HCT116 (cell line): ENCODE results near the gene FBXO42. TPM values are rescaled to one million over a fixed set of nuclear protein-coding genes. Genes with fewer than 3 reads are reported as not detected.

Experiments
- ATAC-seq: fragments of 200-7000 bp; cut with Tn5 transposase; 2 replicates; pipeline ENCODE4 v1.9.1; 2020; ENCODE audit warnings: mild to moderate bottlenecking, moderate library complexity
- BruUV-seq: library from RNA; stranded (reverse); fragments of 400-500 nt; replicated peaks from 2 replicates; lab custom pipeline; 2021; lab: Mats Ljungman, UMichigan
- CTCF ChIA-PET: fragments of 300-600 bp; sonication (Branson Sonifier 250); formaldehyde crosslinking; loops from one replicate; lab custom pipeline; 2021; ENCODE audit warnings: antibody characterized with exemption; lab: Charles Lee
- POLR2A ChIA-PET: fragments of 300-600, 350-600 bp; sonication (Branson Sonifier 250); formaldehyde crosslinking; loops from one replicate; lab custom pipeline; 2021; ENCODE audit warnings: antibody characterized with exemption; lab: Charles Lee
- RAD21 ChIA-PET, 2 experiments: fragments of 300-600 bp; sonication (Branson Sonifier 250); formaldehyde crosslinking; loops; one replicate each; lab custom pipeline; 2023; ENCODE audit warnings: low total read pairs in 2 of 2; ENCODE audit not compliant: uncharacterized antibody in 2 of 2, unreplicated experiment in 2 of 2, low non-redundant PET in 1 of 2; lab: Charles Lee
- DNase-seq: peaks from one replicate; pipeline ENCODE4 v3.0.0-alpha.2; 2010; ENCODE audit warnings: low read depth, low spot score
- H2AFZ ChIP-seq: fragments of 200-600 bp; shearing (Covaris generic), sonication (generic); 2 replicates; pipeline ENCODE4 v1.6.1; 2017; ENCODE audit warnings: low read depth, mixed run types, mixed read lengths, antibody characterized with exemption, low read length; ENCODE audit not compliant: poor library complexity, severe bottlenecking
- H3K27ac ChIP-seq: 2 replicates; pipeline ENCODE4 v1.5.1; 2012; ENCODE audit warnings: low read depth, low read length
- H3K27me3 ChIP-seq: fragments of 200-600 bp; sonication (generic); 2 replicates; pipeline ENCODE4 v1.6.1; 2016; ENCODE audit warnings: mixed run types, low read length, mixed read lengths; ENCODE audit not compliant: insufficient read depth
- H3K36me3 ChIP-seq, 2 experiments: fragments of 200-500 bp in 1 of 2; fragments of 200-600 bp in 1 of 2; sonication (Bioruptor generic) in 1 of 2; sonication (generic) in 1 of 2; 2 replicates each; pipeline versions ENCODE4 v1.5.1 to v1.6.1; 2014 to 2016; ENCODE audit warnings: low read length in 2 of 2, inconsistent platforms in 1 of 2, mixed read lengths in 1 of 2, mixed run types in 1 of 2; ENCODE audit not compliant: insufficient read depth in 2 of 2, control insufficient read depth in 1 of 2
- H3K4me1 ChIP-seq, 2 experiments: fragments of 200-600 bp in 1 of 2; sonication (generic) in 1 of 2; 2 replicates each; pipeline versions ENCODE4 v1.5.1 to v1.6.1; 2012 to 2017; ENCODE audit warnings: low read length in 2 of 2, inconsistent platforms in 1 of 2, mild to moderate bottlenecking in 1 of 2, mixed read lengths in 1 of 2, mixed run types in 1 of 2, moderate library complexity in 1 of 2; ENCODE audit not compliant: insufficient read depth in 2 of 2, control insufficient read depth in 1 of 2
- H3K4me2 ChIP-seq: fragments of 200-600 bp; sonication (generic); 2 replicates; pipeline ENCODE4 v1.6.1; 2017; ENCODE audit warnings: mixed run types, low read length, mixed read lengths
- H3K4me3 ChIP-seq, 2 experiments: fragments of 200-600 bp in 1 of 2; sonication (generic) in 1 of 2; replicated peaks in 1 of 2; 2 replicates each; pipeline ENCODE4 v1.5.1; 2011 to 2016; ENCODE audit warnings: low read length in 2 of 2, control low read depth in 1 of 2, low read depth in 1 of 2, mild to moderate bottlenecking in 1 of 2, mixed read lengths in 1 of 2, mixed run types in 1 of 2
- H3K79me2 ChIP-seq: fragments of 200-600 bp; sonication (generic); 2 replicates; pipeline ENCODE4 v1.6.1; 2017; ENCODE audit warnings: mild to moderate bottlenecking, mixed run types, low read length, moderate library complexity, mixed read lengths; ENCODE audit not compliant: insufficient read depth
- H3K9ac ChIP-seq: fragments of 200-600 bp; sonication (generic); 2 replicates; pipeline ENCODE4 v1.6.1; 2016; ENCODE audit warnings: low read length, mixed read lengths
- H3K9me2 ChIP-seq: fragments of 200-600 bp; sonication (generic), shearing (Covaris generic); 2 replicates; pipeline ENCODE4 v1.6.1; 2017; ENCODE audit warnings: mixed run types, mild to moderate bottlenecking, moderate library complexity; ENCODE audit not compliant: insufficient read depth
- H3K9me3 ChIP-seq, 2 experiments: fragments of 200-500 bp in 1 of 2; fragments of 200-600 bp in 1 of 2; sonication (Bioruptor generic) in 1 of 2; sonication (generic) in 1 of 2; 2 replicates each; pipeline ENCODE4 v1.6.1; 2014 to 2017; ENCODE audit warnings: low read length in 2 of 2, mixed read lengths in 2 of 2, inconsistent platforms in 1 of 2, low read depth in 1 of 2, mild to moderate bottlenecking in 1 of 2, mixed run types in 1 of 2, moderate library complexity in 1 of 2; ENCODE audit not compliant: control insufficient read depth in 1 of 2, insufficient read depth in 1 of 2
- H4K20me1 ChIP-seq: fragments of 200-600 bp; sonication (generic), shearing (Covaris generic); 2 replicates; pipeline ENCODE4 v1.6.1; 2017; ENCODE audit warnings: mixed run types, mild to moderate bottlenecking, moderate library complexity; ENCODE audit not compliant: insufficient read depth
- CEBPB ChIP-seq: IDR thresholded peaks from 2 replicates; pipeline ENCODE4 v1.6.1; 2012; ENCODE audit warnings: low read depth
- EGR1 ChIP-seq: IDR thresholded peaks from 2 replicates; pipeline ENCODE4 v1.6.1; 2012; ENCODE audit warnings: low read depth
- EZH2 ChIP-seq: fragments of 200-600 bp; sonication (generic); IDR thresholded peaks from 2 replicates; pipeline ENCODE4 v1.6.1; 2017; ENCODE audit warnings: antibody characterized with exemption, mixed run types
- FOSL1 ChIP-seq: IDR thresholded peaks from 2 replicates; pipeline ENCODE4 v1.6.1; 2012; ENCODE audit warnings: low read depth
- MAX ChIP-seq: IDR thresholded peaks from 2 replicates; pipeline ENCODE4 v1.6.1; 2012
- POLR2A ChIP-seq: IDR thresholded peaks from 2 replicates; pipeline ENCODE4 v1.7.0; 2011; ENCODE audit warnings: borderline replicate concordance; ENCODE audit not compliant: insufficient read depth, insufficient read length; ENCODE audit errors: extremely low read depth
- POLR2AphosphoS5 ChIP-seq: IDR thresholded peaks from 2 replicates; pipeline ENCODE4 v1.6.1; 2011; ENCODE audit warnings: mild to moderate bottlenecking, low read depth, low read length, moderate library complexity
- SIN3A ChIP-seq: IDR thresholded peaks from 2 replicates; pipeline ENCODE4 v1.6.1; 2012; ENCODE audit warnings: low read depth
- SP1 ChIP-seq: IDR thresholded peaks from 2 replicates; pipeline ENCODE4 v1.6.1; 2012; ENCODE audit warnings: low read depth
- TCF7L2 ChIP-seq: IDR thresholded peaks from 2 replicates; pipeline ENCODE4 v1.7.0; 2011; ENCODE audit warnings: borderline replicate concordance, inconsistent platforms; ENCODE audit not compliant: insufficient read depth, insufficient read length; ENCODE audit errors: extremely low read depth
- YY1 ChIP-seq: IDR thresholded peaks from 2 replicates; pipeline ENCODE4 v1.6.1; 2011; ENCODE audit warnings: low read length, low read depth, moderate library complexity, mild to moderate bottlenecking; ENCODE audit not compliant: insufficient replicate concordance; ENCODE audit errors: extremely low read depth
- ZFX ChIP-seq: fragments of 450-650 bp; IDR thresholded peaks from 2 replicates; pipeline ENCODE4 v1.6.1; 2017
- ZNF274 ChIP-seq: fragments of 200-500 bp; sonication (Bioruptor generic); IDR thresholded peaks from 2 replicates; pipeline ENCODE4 v1.6.1; 2014; ENCODE audit warnings: mild to moderate bottlenecking, low read depth, low read length, inconsistent platforms
- intact Hi-C: fragments of 100-400 bp; cut with micrococcal nuclease; formaldehyde crosslinking; loops from 2 replicates; pipeline ENCODE4 v1.10.0; 2022
- total RNA-seq: library from RNA; stranded (reverse); gene quantifications from one replicate; pipeline ENCODE4 v1.2.1, GENCODE V29; 2021; ENCODE audit not compliant: unreplicated experiment
- TF ChIP-seq, protein P1 (sequence below): IDR thresholded peaks from 2 replicates; pipeline ENCODE4 v1.6.1; 2012

Gene FBXO42
- total RNA-seq, 1 experiment from 2014 or later, result 20.6 TPM

DNA sequence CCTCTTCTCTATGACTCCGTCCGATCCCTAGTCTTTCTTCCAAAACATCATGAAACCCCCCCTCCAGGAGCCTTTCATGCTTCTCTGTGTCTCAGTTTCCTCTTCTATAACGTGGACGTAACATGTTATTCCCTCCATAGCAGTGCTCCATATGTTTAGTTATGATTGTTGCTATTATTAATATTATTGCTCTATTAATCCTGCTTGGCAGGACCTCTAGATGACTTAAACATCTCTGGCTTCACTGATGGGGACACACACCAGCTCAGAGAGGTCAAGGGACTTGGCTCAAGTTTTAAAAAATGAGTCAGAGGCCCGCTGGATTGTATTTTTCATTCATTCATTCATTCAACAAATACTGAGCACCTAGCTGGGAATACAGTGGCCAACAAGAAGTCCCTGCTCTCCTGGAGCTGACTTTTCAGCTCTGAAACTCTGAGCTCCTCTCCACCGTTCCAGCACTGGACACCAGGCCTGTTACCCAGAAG is 114.9 kb downstream of the FBXO42 start:
- CTCF ChIA-PET, result interaction anchor here (1.3 to 2.6 kb wide), 2 partner anchors 11 to 22 kb away, joined by 5 to 9 read pairs; no protein-coding TSS in a partner anchor
- intact Hi-C loops, result loop anchor here (2.0 kb wide), 2 partner anchors 21 to 31 kb away; no protein-coding TSS in a partner anchor
- no peaks in the 10 kb centered on the region for H3K9me3 ChIP-seq
- ATAC-seq (no peak), DNase-seq (no peak)
- TF ChIP-seq EZH2, result no peak
- TF ChIP-seq ZFX, result 0 out of 2 replicates have a peak, but pooled peaks have one; percentile 5
- no peak for TF ChIP-seq MAX
- TF ChIP-seq POLR2AphosphoS5, result no peak
- no peak for TF ChIP-seq ZNF274
- BruUV-seq, result TSS peak; percentile 99
- H3K36me3 ChIP-seq, result no peaks in the 10 kb centered on the region
- H3K4me3 ChIP-seq, result peak overlapping the region; percentile 70 to 83
- no peaks in the 10 kb centered on the region; the same call in 1 of the 2 replicates for H3K79me2 ChIP-seq
- H3K4me2 ChIP-seq, result peak overlapping the region; percentile 96
- peak overlapping the region; percentile 75 for H2AFZ ChIP-seq
- H3K9ac ChIP-seq, result peak overlapping the region; percentile 84
- no peaks in the 10 kb centered on the region for H3K9me2 ChIP-seq
- POLR2A ChIA-PET, result interaction anchor here (0.6 to 1.4 kb wide), 2 partner anchors 11 to 28 kb away, joined by 4 read pairs; no protein-coding TSS in a partner anchor
- peaks cover 16 to 28% of the 10 kb centered on the region in 2 experiments for H3K4me1 ChIP-seq
- RAD21 ChIA-PET, result no interaction called here
- no peaks in the 10 kb centered on the region for H3K27me3 ChIP-seq
- no peaks in the 10 kb centered on the region for H4K20me1 ChIP-seq
- H3K27ac ChIP-seq, result peak overlapping the region; percentile 70

DNA sequence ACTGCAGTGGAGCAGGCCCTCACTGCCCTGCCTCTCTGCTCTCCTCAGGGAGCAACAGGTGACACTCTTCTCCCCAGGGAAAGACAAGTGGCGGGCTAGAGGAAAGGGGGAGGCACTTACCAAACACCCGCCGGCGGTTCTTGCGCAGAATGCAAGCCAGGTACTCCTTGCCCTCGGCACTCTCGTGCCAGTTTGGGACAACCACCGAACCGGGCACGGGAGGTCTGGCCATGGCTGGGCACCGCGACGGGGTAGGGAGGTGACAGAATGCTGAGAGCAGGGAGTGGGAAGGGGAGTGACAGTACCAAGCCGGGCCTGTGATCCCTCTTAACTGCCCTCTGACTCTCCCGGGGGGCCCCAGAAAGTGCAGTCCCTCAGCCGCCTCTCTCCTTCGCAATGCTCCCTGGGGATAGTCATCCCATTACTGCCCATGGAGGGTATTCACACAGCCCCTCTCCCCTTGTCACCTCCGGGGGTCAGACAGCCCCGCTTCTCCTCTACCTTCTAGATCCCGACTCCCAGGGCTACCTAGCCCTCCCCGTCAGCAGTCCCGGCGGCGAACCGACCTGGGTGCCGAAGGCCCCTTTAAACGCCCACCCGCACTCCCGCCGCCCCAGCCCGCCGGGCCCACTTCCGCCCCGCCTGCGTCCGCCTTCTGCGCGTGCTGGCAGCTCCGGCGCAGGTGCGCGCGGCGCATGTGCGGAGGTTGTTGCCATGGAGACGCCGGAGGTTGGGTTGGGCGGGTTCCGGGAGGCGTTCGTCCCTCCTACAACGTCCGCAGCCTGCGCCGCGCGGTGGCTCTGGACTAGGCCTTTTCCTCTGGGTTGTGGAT is 115.6 kb downstream of the FBXO42 start, which contains the start of gene CPLANE2:
CPLANE2 (minus strand) TSS at position 673 of the 832 bp plus-strand sequence; CDS start at position 232, 441 bp downstream.
- TF ChIP-seq TCF7L2 (peak; percentile 30), SP1 (no peak), CEBPB (no peak), MAX (peak; percentile 91), ZFX (peak; percentile 68; the same call in 1 of the 2 replicates), POLR2A (peak; percentile 79), YY1 (peak; percentile 20), SIN3A (peak; percentile 76; the same call in 1 of the 2 replicates), POLR2AphosphoS5 (peak; percentile 91), EGR1 (peak; percentile 80), FOSL1 (no peak)
- TF ChIP-seq, protein P1, sequence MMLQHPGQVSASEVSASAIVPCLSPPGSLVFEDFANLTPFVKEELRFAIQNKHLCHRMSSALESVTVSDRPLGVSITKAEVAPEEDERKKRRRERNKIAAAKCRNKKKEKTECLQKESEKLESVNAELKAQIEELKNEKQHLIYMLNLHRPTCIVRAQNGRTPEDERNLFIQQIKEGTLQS, result no peak
- TF ChIP-seq, all 23 proteins: peak for 8

More for the DNA sequence above, 115.6 kb downstream of the FBXO42 start, which contains the start of gene CPLANE2:
- ChIA-PET RAD21 (interaction anchor here in 1 of 2 experiments (0.6 to 1.0 kb wide), 2 partner anchors 29 to 158 kb away, joined by 3 to 5 read pairs; no protein-coding TSS in a partner anchor), POLR2A (interaction anchor here (1.4 kb wide), 1 partner anchor 12 kb away, joined by 4 read pairs; no protein-coding TSS in a partner anchor), CTCF (interaction anchor here (1.3 to 2.6 kb wide), 2 partner anchors 11 to 21 kb away, joined by 5 to 9 read pairs; no protein-coding TSS in a partner anchor)
- Histone ChIP-seq H3K27me3 (no peaks in the 10 kb centered on the region), H3K79me2 (no peaks in the 10 kb centered on the region; the same call in 1 of the 2 replicates), H3K36me3 (no peaks in the 10 kb centered on the region), H2AFZ (peak within 1 kb of the TSS; percentile 75), H3K9ac (peak within 1 kb of the TSS; percentile 84), H3K4me1 (peaks cover 16 to 30% of the 10 kb centered on the region in 2 experiments), H3K27ac (peak within 1 kb of the TSS; percentile 70), H3K4me2 (peak within 1 kb of the TSS; percentile 96), H3K9me3 (no peaks in the 10 kb centered on the region), H3K4me3 (peak within 1 kb of the TSS; percentile 70 to 83), H3K9me2 (no peaks in the 10 kb centered on the region), H4K20me1 (no peaks in the 10 kb centered on the region)
- BruUV-seq, result TSS peak; percentile 63
- peak; percentile 81 for DNase-seq
- ATAC-seq, result peak; percentile 82
- intact Hi-C loops, result loop anchor here (2.0 kb wide), 2 partner anchors 20 to 30 kb away; no protein-coding TSS in a partner anchor
